Liver (tissue), 3 donors: ENCODE data around the gene FAM200C.

Experiments
- EGR1 ChIP-seq, 2 donors: IDR thresholded peaks; 2 replicates each; pipeline ENCODE4 v1.6.1; 2016 to 2018; ENCODE audit warnings: antibody characterized with exemption in 2 of 2, low read depth in 2 of 2
- FOXA2 ChIP-seq: IDR thresholded peaks from 2 replicates; pipeline ENCODE4 v1.6.1; 2016; ENCODE audit warnings: antibody characterized with exemption
- GABPA ChIP-seq, 2 donors: IDR thresholded peaks in 1 of 2; conservative IDR thresholded peaks in 1 of 2; 2 replicates each; pipeline ENCODE4 v1.6.1; 2016; ENCODE audit warnings: antibody characterized with exemption in 2 of 2, mild to moderate bottlenecking in 1 of 2, moderate library complexity in 1 of 2
- NR2F2 ChIP-seq: IDR thresholded peaks from 2 replicates; pipeline ENCODE4 v1.6.1; 2016; ENCODE audit warnings: antibody characterized with exemption
- SP1 ChIP-seq: IDR thresholded peaks from 2 replicates; pipeline ENCODE4 v1.6.1; 2018; ENCODE audit warnings: antibody characterized with exemption, mild to moderate bottlenecking
- TAF1 ChIP-seq: conservative IDR thresholded peaks from 2 replicates; pipeline ENCODE4 v1.6.1; 2016; ENCODE audit warnings: antibody characterized with exemption, mild to moderate bottlenecking
- YY1 ChIP-seq: IDR thresholded peaks from 2 replicates; pipeline ENCODE4 v1.6.1; 2016; ENCODE audit warnings: antibody characterized with exemption, mild to moderate bottlenecking
- TF ChIP-seq, protein P1 (sequence below): fragments of 150-350 bp; IDR thresholded peaks from 2 replicates; pipeline ENCODE4 v1.5.1; 2017; ENCODE audit warnings: improper control_type of control experiment, low read depth, low read length; ENCODE audit not compliant: missing input control
- TF ChIP-seq, protein P2 (sequence below): IDR thresholded peaks from 2 replicates; pipeline ENCODE4 v1.6.1; 2016; ENCODE audit warnings: antibody characterized with exemption
- TF ChIP-seq, protein P3 (sequence below): IDR thresholded peaks from 2 replicates; pipeline ENCODE4 v1.6.1; 2016; ENCODE audit warnings: antibody characterized with exemption, mild to moderate bottlenecking
- donor health status: healthy.
- donor health status: healthy.

DNA sequence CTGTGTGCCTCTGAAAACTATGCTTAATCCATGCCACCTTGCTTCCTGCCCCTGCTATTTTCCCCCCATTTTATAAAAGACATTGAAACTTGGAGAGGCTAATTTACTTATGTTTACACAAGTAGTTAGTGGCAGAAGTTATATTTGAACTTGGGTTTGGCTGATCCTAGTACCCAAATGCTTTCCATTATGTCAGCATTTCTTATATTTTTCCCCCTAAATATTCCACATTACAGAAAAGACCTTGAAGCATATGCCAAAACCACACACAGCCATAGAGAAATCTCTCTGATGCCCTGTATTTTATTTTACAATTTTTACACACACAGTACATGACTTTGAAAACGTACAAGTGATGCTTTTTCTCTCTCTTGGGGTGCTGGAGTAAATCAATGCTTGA, 40.6 kb downstream of the FAM200C start:
- TF ChIP-seq, protein P1, sequence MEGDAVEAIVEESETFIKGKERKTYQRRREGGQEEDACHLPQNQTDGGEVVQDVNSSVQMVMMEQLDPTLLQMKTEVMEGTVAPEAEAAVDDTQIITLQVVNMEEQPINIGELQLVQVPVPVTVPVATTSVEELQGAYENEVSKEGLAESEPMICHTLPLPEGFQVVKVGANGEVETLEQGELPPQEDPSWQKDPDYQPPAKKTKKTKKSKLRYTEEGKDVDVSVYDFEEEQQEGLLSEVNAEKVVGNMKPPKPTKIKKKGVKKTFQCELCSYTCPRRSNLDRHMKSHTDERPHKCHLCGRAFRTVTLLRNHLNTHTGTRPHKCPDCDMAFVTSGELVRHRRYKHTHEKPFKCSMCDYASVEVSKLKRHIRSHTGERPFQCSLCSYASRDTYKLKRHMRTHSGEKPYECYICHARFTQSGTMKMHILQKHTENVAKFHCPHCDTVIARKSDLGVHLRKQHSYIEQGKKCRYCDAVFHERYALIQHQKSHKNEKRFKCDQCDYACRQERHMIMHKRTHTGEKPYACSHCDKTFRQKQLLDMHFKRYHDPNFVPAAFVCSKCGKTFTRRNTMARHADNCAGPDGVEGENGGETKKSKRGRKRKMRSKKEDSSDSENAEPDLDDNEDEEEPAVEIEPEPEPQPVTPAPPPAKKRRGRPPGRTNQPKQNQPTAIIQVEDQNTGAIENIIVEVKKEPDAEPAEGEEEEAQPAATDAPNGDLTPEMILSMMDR = no peak
- TF ChIP-seq FOXA2 (no peak), NR2F2 (no peak), SP1 (no peak), YY1 (no peak), GABPA (IDR thresholded peaks at IDR 0.05 in 1 of 2, conservative IDR thresholded peaks at IDR 0.05 in 1 of 2) (no peak), TAF1 (no peak), EGR1 (IDR thresholded peaks at IDR 0.05; ENCODE audit: low read depth in 2 of 2) (no peak)
- TF ChIP-seq, protein P2, sequence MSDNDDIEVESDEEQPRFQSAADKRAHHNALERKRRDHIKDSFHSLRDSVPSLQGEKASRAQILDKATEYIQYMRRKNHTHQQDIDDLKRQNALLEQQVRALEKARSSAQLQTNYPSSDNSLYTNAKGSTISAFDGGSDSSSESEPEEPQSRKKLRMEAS = no peak
- TF ChIP-seq, protein P3, sequence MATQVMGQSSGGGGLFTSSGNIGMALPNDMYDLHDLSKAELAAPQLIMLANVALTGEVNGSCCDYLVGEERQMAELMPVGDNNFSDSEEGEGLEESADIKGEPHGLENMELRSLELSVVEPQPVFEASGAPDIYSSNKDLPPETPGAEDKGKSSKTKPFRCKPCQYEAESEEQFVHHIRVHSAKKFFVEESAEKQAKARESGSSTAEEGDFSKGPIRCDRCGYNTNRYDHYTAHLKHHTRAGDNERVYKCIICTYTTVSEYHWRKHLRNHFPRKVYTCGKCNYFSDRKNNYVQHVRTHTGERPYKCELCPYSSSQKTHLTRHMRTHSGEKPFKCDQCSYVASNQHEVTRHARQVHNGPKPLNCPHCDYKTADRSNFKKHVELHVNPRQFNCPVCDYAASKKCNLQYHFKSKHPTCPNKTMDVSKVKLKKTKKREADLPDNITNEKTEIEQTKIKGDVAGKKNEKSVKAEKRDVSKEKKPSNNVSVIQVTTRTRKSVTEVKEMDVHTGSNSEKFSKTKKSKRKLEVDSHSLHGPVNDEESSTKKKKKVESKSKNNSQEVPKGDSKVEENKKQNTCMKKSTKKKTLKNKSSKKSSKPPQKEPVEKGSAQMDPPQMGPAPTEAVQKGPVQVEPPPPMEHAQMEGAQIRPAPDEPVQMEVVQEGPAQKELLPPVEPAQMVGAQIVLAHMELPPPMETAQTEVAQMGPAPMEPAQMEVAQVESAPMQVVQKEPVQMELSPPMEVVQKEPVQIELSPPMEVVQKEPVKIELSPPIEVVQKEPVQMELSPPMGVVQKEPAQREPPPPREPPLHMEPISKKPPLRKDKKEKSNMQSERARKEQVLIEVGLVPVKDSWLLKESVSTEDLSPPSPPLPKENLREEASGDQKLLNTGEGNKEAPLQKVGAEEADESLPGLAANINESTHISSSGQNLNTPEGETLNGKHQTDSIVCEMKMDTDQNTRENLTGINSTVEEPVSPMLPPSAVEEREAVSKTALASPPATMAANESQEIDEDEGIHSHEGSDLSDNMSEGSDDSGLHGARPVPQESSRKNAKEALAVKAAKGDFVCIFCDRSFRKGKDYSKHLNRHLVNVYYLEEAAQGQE = no peak
